Mesothelial cell of epicardium (in vitro differentiated cells): ENCODE results near the gene VPS26B. TPM values are rescaled to one million over a fixed set of nuclear protein-coding genes. Genes with fewer than 3 reads are reported as not detected.
"Not testable (repeated sequence)": the region's sequence is repeated elsewhere in the genome, so short reads cannot be mapped to it uniquely, and the experiment has no call there.

Experiments used
- DNase-seq, 2 experiments: peaks; one replicate each; pipeline ENCODE4 v3.0.0; 2021; ENCODE audit warnings: low spot score in 2 of 2; ENCODE audit not compliant: unreplicated experiment in 2 of 2
- H3K27ac Mint-ChIP-seq: 2 replicates; pipeline ENCODE4 v1.8.0; 2021; ENCODE audit warnings: mixed read lengths
- H3K27me3 Mint-ChIP-seq: 2 replicates; pipeline ENCODE4 v1.8.0; 2021; ENCODE audit warnings: low read depth, mixed read lengths
- H3K36me3 Mint-ChIP-seq: 2 replicates; pipeline ENCODE4 v1.8.0; 2021; ENCODE audit warnings: mixed read lengths
- H3K4me1 Mint-ChIP-seq: 2 replicates; pipeline ENCODE4 v1.8.0; 2021; ENCODE audit warnings: mixed read lengths
- H3K4me3 Mint-ChIP-seq: 2 replicates; pipeline ENCODE4 v1.8.0; 2021; ENCODE audit warnings: mild to moderate bottlenecking, moderate library complexity, mixed read lengths
- H3K9me3 Mint-ChIP-seq: 2 replicates; pipeline ENCODE4 v1.8.0; 2021; ENCODE audit warnings: mixed read lengths
- total RNA-seq: library from RNA; stranded (reverse); gene quantifications from 3 replicates; pipeline ENCODE4 v1.2.1, GENCODE V29; 2021
- TF ChIP-seq, protein P1 (sequence below): fragments of 200-600 bp; sonication (generic); IDR thresholded peaks from one replicate; pipeline ENCODE4 v1.5.0; 2021; ENCODE audit warnings: antibody characterized with exemption; ENCODE audit not compliant: unreplicated experiment

The VPS26B gene
- total RNA-seq, 1 donor from 2014 or later, result 47.8 TPM

- H3K36me3 Mint-ChIP-seq, result no peaks in the 10 kb centered on the region
These were observed 53.9 kb downstream of the VPS26B start for GRCh38 chr11:134278356-134278755.

DNA sequence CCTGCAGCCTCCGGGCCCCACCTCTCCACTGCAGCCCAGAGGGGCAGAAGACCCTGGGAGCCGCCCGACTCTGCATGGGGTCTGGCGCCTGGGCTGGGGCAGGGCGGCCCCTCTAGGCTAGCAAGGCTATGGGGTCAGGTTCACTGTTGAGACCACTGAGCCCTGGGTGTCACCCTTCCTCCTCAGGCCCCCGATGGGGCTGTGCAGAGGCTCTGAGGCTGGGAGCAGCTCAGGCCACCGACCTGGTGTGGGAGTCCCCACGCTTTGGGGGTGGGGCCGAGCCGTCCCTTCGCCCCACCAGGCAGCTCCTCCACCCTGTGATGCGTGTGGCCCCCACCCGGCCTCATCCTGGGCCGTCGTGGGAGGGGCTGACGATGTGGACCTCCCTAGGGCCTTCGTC lies 57.2 kb downstream of the VPS26B start:
- DNase-seq, H3K36me3 Mint-ChIP-seq, H3K4me1 Mint-ChIP-seq, H3K9me3 Mint-ChIP-seq, H3K27ac Mint-ChIP-seq, H3K4me3 Mint-ChIP-seq: not testable (repeated sequence)
- H3K27me3 Mint-ChIP-seq, result peaks cover 67% of the 10 kb centered on the region

More at GRCh38 chr11:134278356-134278755, 53.9 kb downstream of the VPS26B start:
- TF ChIP-seq, protein P1, sequence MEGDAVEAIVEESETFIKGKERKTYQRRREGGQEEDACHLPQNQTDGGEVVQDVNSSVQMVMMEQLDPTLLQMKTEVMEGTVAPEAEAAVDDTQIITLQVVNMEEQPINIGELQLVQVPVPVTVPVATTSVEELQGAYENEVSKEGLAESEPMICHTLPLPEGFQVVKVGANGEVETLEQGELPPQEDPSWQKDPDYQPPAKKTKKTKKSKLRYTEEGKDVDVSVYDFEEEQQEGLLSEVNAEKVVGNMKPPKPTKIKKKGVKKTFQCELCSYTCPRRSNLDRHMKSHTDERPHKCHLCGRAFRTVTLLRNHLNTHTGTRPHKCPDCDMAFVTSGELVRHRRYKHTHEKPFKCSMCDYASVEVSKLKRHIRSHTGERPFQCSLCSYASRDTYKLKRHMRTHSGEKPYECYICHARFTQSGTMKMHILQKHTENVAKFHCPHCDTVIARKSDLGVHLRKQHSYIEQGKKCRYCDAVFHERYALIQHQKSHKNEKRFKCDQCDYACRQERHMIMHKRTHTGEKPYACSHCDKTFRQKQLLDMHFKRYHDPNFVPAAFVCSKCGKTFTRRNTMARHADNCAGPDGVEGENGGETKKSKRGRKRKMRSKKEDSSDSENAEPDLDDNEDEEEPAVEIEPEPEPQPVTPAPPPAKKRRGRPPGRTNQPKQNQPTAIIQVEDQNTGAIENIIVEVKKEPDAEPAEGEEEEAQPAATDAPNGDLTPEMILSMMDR, result no peak
- Mint-ChIP-seq H3K4me1 (peaks cover 15% of the 10 kb centered on the region), H3K27ac (no peak overlapping the region), H3K9me3 (peaks cover 3% of the 10 kb centered on the region), H3K27me3 (peaks cover 85% of the 10 kb centered on the region), H3K4me3 (no peak overlapping the region)
- DNase-seq, result peak in 1 of 2 experiments; percentile 10

- Mint-ChIP-seq H3K9me3 (peaks cover 3% of the 10 kb centered on the region), H3K4me3 (no peak overlapping the region), H3K27me3 (peaks cover 61% of the 10 kb centered on the region), H3K4me1 (no peaks in the 10 kb centered on the region), H3K36me3 (no peaks in the 10 kb centered on the region), H3K27ac (no peak overlapping the region)
- TF ChIP-seq, protein P1, result no peak
- no peak for DNase-seq
These were observed 57.9 kb downstream of the VPS26B start for GRCh38 chr11:134282121-134283045.

DNA sequence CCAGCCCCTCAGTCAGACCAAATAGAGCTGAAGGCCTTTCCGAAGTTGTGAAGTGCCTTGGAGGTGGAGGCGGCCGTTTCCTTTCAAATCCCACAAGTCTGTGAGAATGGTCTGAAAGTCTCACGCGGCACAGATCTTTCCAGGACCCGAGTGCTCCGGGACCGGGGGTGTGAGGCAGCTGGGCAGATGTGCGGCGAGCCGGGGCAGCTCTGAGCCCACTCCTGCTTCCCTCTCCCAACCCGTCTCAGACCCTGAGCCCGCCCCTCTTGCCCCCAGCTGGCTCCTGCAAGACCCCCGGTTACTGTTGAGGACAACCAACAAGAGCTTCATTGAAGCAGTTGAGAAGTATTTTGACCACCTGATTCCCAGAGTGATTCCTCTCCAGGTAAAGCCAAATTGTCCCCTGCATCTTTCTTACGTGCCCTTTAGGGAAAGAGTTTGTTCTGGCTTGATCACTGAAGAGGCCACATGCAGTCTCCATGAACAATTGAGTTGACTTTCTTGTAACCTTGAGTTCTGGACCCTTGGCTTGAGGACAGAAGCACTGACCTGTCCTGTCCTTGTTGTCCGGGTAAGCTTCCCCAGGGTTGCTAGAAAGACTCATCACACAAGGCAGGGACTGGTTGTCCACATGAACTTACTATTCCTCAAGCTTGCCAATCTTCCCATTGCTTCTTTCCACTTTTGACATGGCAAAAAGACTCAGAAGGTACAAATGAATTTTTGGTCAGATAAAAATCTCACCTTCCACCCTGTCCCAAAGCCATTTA lies 59.2 kb downstream of the VPS26B start:
- no peaks in the 10 kb centered on the region for H3K36me3 Mint-ChIP-seq
- no peak for DNase-seq
- peaks cover under 1% of the 10 kb centered on the region for H3K9me3 Mint-ChIP-seq
- H3K4me1 Mint-ChIP-seq, result no peaks in the 10 kb centered on the region
- no peak overlapping the region for H3K27ac Mint-ChIP-seq
- H3K4me3 Mint-ChIP-seq, result no peak overlapping the region
- H3K27me3 Mint-ChIP-seq, result peaks cover 48% of the 10 kb centered on the region
- TF ChIP-seq, protein P1, result no peak

GRCh38 chr11:134284349-134284748 lies 59.9 kb downstream of the VPS26B start:
- H3K27ac Mint-ChIP-seq, H3K9me3 Mint-ChIP-seq, DNase-seq, H3K4me3 Mint-ChIP-seq, H3K4me1 Mint-ChIP-seq, H3K36me3 Mint-ChIP-seq: not testable (repeated sequence)
- H3K27me3 Mint-ChIP-seq, result peaks cover 41% of the 10 kb centered on the region

- Mint-ChIP-seq H3K9me3 (no peaks in the 10 kb centered on the region), H3K27ac (no peak overlapping the region), H3K27me3 (peaks cover 20% of the 10 kb centered on the region), H3K4me3 (no peak overlapping the region), H3K36me3 (no peaks in the 10 kb centered on the region), H3K4me1 (no peaks in the 10 kb centered on the region)
- TF ChIP-seq, protein P1, result no peak
- DNase-seq, result no peak
These were observed 63.1 kb downstream of the VPS26B start for GRCh38 chr11:134287561-134287960.
